SH-SY5Y (cell line): ENCODE data around the gene DNAJB5.

Source experiments
- GATA2 ChIP-seq: IDR thresholded peaks from 2 replicates; pipeline ENCODE4 v1.6.1; 2011; ENCODE audit warnings: mild to moderate bottlenecking, low read depth, low read length
- GATA3 ChIP-seq: IDR thresholded peaks from 2 replicates; pipeline ENCODE4 v1.6.1; 2011; ENCODE audit warnings: low read depth, mild to moderate bottlenecking, low read length, moderate library complexity

DNA sequence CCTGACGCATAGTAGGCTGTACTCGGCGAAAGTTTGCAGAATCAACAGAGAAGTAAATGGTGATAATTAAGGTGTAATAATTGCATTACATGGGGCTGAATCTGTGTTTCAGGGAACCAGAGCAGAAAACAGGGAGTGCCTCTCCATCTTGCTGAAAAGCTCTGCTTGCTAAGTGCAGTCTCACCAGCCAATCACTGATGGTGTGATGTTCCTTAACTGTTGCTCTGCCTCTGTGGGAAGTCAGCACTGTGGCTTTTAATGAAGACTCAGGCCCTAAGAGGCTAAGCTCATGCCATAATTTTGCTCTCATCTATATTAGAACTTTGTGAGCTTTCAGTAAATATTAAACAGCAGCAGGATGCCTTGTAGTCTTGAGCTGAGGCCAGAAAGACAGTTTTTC, 27.0 kb upstream of the DNAJB5 start:
- TF ChIP-seq GATA2 = no peak
- no peak for TF ChIP-seq GATA3
